Nucleus accumbens (tissue), 56 donors: ENCODE results near the gene NARF.
"Not testable (repeated sequence)": the region's sequence is repeated elsewhere in the genome, so short reads cannot be mapped to it uniquely, and the experiment has no call there.

Experiments
- DNase-seq, 56 donors: peaks; one replicate each; lab custom pipeline; 2025; lab: John Stamatoyannopoulos, UW

Gene NARF

GRCh38 chr17:82458179-82458884 lies at the start of gene NARF:
TSS of gene NARF (plus strand) at chr17:82458741. CDS start at chr17:82458804, 63 bp downstream.
- DNase-seq = peak; percentile 86 to 99 (median 97)

GRCh38 chr17:82408938-82409318 lies 49.6 kb upstream of the NARF start:
- DNase-seq = no peak

- no peak for DNase-seq
These were observed 48.4 kb upstream of the NARF start for GRCh38 chr17:82410014-82410716.

DNA sequence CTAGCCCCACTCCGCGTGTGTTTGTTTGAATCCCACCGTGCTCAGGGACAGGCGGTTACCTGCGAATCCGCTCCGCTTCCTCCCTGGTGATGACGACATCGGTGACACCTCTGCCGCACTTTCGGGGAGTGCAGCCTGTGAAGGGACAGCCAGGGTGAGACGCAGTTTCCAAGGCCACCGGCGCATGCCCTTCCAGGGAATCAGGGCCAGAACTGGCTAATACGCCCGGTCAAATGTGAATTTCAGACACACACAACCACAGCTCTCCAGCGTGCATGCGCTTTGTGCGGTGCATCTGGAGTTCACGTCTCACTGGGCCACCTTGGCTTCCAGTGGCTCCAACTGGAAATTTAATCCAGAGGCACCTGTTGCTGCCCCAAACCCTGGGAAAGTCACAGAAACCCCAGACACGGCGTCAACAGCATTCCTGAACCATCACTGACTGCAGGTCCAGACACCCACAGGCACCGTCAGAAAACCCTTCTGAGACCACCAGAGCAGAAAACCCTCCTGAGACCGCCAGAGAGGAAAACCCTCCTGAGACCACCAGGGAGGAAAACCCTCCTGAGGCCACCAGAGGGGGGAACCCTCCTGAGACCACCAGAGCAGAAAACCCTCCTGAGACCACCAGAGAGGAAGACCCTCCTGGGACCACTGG lies 47.0 kb upstream of the NARF start:
- no peak for DNase-seq

DNA sequence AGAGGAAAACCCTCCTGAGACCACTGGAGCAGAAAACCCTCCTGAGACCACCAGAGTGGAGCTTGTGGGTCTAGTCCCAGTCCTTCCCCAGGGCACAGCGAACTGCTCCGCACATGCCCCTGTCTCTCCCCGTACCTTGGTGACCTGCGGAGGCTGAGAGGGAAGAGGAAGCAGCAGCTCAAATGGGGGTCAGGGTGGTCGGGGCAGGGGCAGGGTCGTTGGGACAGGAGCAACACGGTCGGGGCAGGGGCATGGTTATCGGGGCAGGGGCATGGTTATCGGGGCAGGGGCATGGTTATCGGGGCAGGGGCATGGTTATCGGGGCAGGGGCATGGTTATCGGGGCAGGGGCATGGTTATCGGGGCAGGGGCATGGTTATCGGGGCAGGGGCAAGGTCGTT lies 46.5 kb upstream of the NARF start:
- DNase-seq = not testable (repeated sequence)

GRCh38 chr17:82412535-82413520 lies 45.7 kb upstream of the NARF start:
- DNase-seq = no peak

DNA sequence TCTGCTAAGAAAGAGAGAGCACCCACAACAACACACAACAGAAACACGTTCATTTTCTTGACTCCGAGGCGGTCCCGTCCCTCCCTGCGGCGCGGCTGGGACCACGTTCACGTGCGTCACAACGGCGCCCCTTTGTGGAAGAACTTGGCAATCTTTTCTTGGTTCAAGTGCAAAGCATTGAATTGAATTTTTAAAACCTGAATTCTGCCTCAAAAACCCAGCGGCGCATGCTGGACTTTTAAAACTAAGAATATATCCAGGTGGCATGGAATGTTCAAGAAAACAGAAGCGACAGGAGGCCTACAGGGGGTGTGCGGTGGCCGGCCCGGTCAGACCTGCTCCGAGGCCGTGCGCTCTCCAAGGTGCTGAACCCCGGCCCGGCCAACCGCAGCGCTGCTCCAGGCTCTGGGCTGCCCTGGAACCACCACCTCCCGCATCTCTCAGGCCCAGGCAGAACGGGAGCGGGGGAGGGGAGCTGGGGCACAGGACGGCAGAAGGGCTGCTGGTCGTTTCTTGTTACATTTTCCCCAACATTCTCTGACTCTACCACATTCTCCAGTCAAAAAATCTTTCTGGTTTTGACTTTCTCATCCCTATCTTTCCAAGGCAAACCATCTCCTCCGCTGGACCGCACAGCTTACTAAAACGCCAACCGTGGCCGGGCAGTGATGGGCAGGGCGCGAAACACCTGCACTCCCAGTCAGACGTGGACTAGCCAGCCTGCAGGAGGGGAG lies 43.8 kb upstream of the NARF start:
- peak in 40 of 56 donors; percentile 11 to 76 (median 50) for DNase-seq

DNA sequence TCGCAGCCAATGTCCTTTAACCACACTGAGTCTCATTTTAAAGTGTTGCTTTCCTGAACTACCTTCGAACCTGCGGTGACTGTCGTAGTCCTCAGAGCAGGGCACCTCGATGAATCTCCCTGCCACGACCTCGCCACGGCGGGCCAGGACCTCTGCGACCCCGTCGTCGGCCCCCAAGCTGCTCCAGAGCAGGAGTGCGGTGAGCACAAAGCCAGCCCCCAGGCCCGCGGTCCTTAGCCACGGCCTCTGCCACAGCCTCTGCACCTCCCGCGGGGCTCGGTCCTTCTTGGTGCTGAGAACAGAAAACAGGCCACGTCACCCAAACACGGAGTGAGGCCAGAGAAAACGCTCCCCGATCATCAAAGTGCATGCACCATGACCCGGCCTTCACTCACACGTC lies 43.2 kb upstream of the NARF start:
- DNase-seq = no peak

DNA sequence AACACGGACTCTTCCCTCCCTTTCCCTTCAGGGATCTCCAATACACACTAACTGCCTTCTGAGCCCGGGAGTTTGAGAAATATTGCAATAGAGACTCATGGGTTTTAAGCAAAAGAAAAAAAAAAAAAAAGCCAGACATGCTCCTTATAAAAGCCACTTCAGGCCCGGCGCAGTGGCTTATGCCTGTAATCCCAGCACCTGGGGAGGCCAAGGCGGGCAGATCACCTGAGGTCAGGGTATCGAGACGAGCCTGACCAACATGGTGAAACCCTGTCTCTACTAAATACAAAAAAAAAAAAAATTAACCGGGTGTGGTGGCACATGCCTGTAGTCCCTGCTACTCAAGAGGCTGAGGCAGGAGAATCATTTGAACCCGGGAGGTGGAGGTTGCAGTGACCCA lies 42.8 kb upstream of the NARF start:
- DNase-seq = no peak

DNA sequence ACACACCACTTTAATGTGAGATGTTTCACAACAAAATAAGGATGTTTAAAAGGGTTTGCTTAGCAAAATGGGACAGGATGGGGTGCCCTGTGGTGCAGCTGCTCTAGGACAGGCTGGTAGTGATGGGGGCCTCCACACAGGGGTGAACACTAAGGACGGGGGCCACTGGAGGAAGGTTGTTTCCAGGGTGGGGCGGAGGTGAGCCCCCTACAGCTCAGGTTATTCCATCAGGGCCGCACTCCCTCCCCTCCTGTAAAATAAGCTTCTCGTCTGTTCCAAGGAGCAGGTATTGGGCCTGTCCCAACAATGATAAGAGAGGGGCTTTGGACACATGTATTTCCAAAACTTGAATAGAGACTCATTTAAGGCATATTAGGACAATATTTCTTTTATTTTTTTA lies 42.3 kb upstream of the NARF start:
- DNase-seq = no peak

- DNase-seq = no peak
These were observed 41.8 kb upstream of the NARF start for GRCh38 chr17:82416771-82417170.

DNA sequence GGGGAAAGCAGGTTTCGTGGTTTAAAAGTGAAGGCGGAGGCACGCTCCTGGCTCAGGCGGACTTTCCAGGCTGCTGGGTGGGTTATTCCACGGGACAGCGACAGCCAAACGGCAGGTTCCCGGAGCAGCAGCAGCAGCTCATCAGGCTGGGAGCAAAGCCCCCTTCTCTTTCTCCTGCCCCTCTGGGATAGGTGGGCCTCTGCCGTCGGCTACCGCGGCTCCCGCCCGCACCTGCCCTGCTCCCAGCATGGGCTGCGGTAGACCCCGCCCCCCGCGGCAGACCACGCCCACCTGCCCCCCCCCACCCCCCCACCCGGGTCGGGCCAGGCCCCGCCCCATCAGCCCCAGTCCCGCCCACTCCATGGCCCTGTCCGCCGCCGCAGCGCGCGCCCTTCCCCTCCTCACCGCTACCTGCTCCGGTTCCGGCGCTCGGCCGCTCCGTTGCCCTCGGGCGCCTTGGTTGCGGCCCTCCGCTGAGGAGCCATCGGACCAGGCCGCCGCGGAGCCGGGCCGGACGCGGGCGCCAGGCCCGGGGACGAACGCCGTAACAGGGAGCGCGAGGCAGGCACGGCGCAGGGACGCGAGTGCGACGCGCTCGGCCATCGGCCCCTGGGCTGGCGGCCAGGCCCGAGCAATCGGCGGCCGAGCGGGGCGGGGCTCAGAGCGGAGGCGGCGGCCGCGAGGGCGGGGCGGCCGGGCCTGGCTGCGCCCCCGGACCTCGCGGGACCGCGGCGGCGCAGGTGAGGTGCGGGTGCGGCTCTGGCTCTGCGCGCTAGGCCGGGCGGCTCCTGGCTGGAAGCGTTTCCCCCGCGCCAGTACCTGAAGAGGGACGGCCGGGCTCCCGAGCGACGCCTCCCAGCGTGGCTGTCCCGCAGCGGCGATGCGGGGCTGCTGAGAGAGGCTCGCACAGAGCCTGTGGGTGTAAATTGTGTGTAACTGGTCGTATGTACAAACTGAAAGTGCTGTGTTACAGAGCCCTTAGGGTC lies 40.2 kb upstream of the NARF start, which contains the start of the genes HEXD and OGFOD3:
HEXD (plus strand) TSS at position 347 of the 986 bp plus-strand sequence. CDS start 1,453 bp downstream, outside the sequence.
OGFOD3 (minus strand) TSS at position 586 of the 986 bp plus-strand sequence; CDS start at position 485, 101 bp downstream.
- DNase-seq = peak in 53 of 56 donors; percentile 38 to 96 (median 84)

GRCh38 chr17:82419540-82419939 lies 39.0 kb upstream of the NARF start:
- DNase-seq = no peak

GRCh38 chr17:82424001-82424862 lies 34.3 kb upstream of the NARF start:
- DNase-seq = peak in 2 of 56 donors; percentile 15 to 44

- DNase-seq = no peak
These were observed 33.7 kb upstream of the NARF start for GRCh38 chr17:82424863-82425159.

DNA sequence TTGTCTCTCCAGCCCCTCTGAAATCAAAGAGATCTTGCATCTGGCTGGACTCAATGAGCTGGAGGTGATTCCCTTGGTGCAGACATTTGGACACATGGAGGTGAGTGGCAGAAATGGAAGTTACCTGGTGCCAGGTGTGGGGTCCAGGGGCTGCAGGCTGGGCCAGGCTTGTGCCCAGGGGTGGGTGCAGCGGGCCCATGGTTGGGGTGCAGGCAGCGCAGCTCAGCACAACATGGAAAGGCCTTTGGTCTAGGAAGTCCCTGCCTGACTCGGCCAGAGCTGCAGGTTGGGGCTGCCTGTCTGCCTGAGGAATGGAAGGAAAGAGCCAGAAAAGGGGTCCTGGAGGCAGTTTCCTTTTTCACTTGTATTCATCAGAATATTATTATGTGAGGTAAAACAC lies 30.0 kb upstream of the NARF start:
- DNase-seq = no peak

GRCh38 chr17:82429824-82430223 lies 28.7 kb upstream of the NARF start:
- no peak for DNase-seq
